OCI-M1 (cell line): ENCODE data around the gene BIRC2.
A peak's percentile ranks its signal among the peaks of the same experiment; 100 is the strongest.
"Not testable (repeated sequence)": the region's sequence is repeated elsewhere in the genome, so short reads cannot be mapped to it uniquely, and the experiment has no call there.

Experiments used
- DNase-seq: peaks from one replicate; lab custom pipeline; 2025; lab: John Stamatoyannopoulos, UW

Gene BIRC2

DNA sequence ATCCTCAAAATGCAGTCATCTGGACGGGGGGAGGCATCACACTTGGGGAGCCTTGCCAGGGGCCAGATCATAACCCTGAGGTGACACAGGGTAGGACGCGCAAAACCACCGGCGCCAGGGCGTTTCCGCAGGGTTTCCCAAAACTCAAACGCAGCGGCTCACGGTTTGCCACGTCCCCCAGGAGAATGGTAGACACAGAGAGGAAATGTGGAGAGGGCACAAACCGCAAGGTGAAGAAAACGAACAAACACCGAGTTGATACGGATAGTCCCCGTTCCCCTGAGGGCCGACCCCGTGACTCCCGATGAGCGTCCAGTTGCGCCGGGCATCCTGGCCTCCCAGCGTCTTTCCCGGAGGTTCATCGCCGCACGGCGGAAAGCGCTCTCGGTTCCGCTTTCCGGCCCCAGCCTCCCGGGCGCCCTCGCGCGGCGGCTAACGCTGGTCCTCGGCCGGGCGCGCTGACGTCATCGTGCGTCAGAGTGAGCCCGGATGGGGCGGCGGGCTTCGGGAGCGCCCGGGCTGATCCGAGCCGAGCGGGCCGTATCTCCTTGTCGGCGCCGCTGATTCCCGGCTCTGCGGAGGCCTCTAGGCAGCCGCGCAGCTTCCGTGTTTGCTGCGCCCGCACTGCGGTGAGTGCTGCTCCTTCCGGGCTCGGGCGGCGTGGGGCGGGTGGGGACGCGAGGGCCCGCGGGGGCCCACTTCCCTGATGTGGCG is at the start of gene BIRC2:
Gene BIRC2, plus strand, starts transcription at position 467 of the 714 bp plus-strand sequence. CDS start 2,641 bp downstream, outside the sequence.
- DNase-seq, result peak; percentile 89

DNA sequence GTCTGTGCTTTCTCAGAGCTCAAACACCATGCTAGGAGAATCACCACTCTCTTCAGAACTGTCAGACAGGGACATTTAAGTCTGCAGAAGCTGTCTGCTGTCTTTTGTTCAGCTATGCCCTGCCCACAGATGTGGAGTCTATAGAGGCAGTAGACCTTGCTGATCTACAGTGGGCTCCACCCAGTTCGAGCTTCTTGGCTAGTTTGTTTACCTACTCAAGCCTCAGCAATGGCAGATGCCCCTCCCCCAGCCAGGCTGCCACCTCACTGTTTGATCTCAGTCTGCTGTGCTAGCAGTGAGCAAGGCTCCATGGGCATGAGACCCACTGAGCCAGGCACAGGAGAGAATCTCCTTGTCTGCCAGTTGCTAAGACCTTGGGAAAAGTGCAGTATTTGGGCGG is 46.2 kb upstream of the BIRC2 start:
- DNase-seq, result not testable (repeated sequence)

DNA sequence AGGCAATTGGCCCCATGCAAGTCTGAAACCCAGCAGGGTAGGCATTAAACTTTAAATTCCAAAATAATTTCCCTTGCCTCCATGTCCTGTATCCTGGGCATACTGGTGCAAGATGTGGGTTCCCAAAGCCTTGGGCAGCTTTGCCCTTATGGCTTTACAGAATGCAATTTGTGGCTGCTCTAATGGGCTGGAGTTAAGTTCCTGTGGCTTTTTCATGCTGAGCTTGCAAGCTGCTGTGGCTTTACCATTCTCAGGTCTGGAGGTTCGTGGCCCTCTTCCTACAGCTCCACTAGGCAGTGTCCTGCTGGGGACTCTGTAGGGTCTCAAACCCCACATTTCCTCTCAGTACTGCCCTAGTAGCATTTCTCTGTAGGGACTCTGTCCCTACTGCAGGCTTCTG is 44.8 kb upstream of the BIRC2 start:
- no peak for DNase-seq

DNA sequence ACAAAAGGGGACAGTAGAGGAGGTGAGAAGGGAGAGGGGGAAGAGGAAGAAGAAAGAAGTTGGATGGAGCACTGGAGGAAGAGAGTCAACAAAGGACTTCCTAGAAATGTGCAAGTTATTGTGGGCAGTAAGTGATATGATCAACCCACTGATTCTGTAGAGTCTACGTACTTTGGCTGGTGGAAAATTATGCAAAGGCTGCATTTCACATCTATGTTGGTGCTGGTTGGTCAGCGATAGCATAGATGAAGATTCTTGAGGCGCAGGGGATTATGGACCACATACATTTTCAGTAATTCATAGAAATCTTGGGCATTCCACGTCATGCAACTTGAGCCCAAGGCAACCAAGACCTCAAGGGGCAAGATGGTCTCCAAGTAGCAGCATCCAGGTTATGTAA is 42.3 kb upstream of the BIRC2 start:
- DNase-seq, result no peak

DNA sequence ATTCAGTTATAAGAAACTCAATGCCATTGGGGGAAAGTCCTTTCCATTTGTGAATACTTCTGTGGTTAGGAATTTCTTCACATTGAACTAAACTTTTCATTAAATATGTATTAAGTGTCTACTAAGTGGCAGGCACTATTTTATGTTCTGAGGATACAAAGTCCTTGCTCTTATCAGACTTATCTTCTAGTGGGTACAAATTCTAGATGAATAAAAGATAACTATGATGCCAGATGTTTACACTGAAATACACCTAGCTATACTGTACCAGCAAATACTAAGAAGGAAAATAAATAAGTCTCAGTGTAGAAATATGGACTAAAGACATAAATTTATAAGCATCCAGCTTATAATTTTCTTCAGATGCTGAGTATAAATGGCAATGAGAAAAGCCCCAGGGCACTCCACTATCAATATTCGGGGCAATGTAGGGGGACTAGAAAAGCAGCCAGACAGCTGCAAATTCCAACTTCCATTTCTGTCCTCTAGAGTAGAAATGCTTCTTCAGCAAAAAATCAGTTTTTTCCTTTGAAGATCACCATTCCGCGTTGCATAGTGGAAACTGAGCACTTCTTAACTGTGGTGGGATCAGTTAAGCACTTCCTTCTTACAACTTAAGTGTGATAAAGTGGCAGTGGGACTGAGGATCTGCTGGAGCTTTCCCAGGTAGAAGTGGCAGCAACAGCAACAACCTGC is 41.5 kb upstream of the BIRC2 start:
- DNase-seq, result no peak

DNA sequence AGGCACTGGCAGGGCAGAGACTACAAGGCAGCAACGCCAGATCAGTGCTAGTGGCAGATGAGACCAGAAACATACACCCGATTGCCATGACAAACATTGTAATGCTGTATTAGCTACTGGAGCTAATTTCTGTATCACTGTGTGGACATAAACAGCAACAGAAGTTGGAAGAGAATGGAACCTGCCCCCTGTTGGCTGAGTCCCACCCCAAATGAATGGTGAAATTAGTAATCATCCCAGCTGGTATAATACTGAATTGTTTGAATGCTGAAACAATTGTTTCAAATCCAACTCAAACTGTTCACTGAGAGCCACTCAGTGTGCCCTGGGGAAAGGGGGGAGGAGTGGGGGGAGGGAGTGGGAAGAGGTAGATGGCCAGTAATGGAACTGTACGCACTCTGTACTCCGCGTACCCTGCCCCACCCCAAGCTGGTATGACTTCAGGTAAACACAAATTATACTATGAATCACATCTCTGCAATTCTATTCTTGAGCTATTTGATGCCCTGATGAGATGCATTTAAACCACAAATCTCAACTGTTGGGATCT is 40.9 kb upstream of the BIRC2 start:
- no peak for DNase-seq

DNA sequence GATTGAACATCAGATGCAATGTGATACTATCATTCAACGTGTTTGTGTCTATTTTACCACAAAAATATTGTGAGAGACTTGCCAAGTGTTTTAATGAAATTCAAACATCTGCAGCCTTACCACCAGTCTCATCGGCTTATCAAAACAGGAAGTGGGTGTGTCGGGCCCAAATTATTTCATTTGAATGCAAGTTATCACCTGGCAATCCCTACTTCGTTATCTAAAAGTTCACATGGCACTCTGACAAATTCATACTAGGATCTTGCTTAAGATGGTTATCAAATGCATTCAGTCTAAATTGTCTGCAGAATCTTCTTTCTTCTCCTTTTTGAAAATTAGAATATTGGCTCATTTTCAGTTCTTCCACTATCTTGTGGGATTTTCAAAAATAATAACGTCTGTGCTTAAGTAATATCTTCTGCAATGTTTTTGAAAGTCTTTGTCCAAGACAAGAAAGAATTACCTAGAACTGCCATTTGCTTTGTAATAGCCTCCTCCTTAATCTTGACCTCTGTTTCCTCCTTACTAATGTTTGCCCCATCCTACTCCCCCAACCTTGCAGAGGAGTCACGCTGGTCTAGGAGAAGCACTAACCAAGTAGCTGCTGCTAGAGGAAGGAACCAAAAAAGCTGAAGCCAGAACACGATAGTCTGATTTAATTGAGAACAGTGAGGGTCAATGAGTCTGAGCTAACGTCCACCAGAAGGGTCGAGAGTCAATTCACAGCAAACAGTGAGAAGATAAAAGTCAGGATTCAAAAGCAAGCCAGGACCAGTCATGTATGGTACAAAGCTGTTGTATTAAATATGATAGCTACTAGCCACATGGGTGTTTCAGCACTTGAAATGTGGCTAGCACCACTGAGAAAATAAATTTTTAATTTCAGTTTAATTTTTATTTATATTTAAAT is 39.9 kb upstream of the BIRC2 start:
- peak; percentile 31 for DNase-seq

DNA sequence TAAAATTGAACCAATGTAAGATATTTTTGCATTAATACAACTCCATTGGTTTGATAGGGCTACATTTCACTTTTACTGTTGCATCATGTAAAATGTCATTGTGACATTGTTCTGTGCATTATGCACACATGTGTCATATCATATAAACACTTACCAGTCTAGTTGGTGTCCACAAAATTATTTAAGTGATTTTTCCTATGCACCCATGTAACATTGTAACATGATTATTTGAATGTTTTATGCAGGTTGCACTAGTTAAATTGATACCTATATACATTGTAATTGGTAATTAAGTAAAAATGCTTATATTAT is 39.3 kb upstream of the BIRC2 start:
- DNase-seq, result no peak

DNA sequence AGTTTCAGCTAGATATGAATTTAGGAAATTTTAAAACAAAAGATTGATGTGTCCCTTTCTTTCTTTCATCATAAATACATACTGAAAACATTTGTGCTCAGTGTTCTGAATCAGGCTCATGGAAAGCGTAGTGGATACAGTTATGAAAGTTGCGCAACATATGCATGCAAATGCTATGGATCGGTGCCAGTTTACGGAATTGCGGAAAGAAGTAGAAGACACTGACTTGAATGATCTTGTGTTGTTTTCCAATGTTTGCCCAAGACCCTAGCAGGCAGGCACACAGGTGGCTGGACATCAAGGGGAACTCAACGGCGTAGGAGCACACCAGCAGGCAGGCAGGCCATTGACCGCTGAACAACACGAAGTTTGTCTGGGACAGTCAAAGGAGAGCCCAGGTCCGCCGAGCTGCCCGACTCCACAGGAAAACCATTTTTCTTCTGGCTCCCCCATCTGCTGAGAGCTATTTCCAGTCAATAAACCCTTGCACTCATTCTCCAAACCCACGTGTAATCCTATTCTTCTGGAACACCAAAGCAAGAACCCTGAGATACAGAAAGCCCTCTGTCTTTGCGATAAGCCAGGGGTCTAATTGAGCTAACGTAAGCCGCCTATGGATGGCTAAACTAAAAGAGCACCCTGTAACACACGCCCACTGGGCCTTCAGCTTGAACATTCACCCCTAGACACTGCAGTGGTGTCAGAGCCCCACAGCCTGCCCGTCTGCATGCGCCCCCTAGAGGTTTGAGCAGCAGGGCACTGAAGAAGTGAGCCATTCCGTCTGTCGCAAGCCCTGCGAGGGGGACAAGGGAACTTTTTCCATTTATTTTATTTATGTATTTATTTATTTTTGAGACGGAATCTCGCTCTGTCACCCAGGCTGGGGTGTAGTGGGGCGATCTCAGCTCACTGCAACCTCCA is 37.1 kb upstream of the BIRC2 start:
- no peak for DNase-seq

DNA sequence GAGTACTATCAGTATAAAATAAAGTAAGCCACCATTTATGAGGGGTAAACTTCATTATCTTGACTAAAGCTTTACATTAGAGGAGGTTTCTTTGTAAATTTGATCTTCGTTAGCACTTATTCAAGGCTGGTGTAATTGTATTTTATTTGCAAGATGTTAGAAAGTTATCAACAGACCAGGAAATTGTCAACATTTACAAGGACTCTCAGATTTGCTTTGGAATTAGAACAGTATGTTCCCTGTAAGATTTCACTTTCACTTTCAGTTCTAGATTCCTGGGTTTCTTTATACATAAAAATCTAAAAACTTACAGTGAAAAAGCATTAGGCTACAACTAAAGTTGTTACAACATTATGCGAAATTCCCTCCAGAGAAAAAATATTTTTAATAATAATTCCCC is 34.3 kb upstream of the BIRC2 start:
- DNase-seq, result peak; percentile 56

DNA sequence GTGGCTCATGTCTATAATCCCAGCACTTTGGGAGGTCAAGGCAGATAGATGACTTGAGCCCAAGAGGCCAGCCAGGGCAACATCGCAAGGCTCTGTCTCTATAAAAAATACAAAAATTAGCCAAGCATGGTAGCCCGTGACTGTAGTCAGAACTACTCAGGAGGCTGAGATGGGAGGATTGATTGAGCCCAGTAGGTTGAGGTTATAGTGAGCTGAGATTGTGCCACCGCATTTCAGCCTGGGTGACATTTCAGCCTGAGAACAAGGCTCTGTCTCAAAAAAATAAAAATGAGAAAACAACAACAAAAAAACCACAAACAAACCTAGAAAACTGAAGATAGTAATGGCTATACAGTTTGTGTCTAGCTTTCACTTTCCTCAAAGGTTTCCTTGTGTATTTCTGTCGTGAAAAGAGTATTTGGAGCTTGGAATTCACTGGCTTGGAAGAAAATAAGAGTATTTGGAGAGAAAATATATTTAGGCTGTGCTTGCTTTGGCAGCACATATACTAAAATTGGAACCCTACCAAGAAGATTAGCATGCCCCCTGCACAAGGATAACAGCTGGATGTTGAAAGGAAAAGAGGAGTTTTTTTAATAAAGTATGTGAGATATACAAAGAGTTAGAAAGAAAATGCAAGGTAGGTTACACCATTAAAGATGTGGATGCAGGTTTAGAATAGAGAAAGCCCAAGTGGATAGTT is 33.6 kb upstream of the BIRC2 start:
- DNase-seq, result no peak

DNA sequence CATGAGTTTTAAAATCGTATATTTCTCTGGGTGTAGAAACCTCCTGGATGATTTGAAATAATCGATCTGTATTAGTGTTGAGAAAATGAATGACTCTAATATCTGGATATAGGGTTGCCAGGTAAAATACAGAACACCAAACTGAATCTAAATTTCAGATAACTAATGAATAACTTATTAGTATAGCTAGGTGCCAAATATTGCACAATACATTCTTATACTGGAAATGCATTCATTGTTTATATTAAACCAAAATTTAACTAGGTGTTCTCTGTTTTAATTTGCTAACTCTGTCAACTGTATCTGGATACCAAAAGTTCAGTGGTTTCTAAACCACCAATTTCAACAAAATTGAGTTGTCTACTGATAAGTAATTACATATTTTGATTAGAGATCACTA is 32.2 kb upstream of the BIRC2 start:
- DNase-seq, result no peak

DNA sequence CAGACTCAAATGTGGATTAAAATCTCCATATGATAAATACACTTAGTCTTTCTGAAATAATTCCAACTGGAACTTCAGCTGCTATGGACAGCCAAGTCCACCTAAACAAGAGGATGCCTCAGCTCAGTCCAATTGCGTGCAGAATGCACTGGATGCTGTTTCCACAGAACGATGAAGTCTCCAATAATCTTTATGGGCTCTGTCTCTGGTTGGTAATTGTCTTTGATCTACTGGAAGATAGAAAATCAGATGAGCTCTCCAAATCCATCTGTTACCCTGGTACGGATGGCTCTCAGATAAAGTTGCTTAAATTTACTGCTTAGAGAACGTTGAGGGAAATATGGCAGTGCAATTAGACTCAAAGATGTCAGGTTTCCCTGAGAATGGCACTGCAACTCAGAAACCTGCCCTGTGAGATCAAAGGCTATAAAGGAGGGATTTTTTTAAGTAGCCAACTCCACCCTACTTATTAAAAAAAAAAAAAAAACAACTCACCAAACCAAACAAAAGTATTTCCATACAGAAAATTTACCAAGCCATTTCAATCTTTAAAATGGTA is 30.6 kb upstream of the BIRC2 start:
- no peak for DNase-seq

DNA sequence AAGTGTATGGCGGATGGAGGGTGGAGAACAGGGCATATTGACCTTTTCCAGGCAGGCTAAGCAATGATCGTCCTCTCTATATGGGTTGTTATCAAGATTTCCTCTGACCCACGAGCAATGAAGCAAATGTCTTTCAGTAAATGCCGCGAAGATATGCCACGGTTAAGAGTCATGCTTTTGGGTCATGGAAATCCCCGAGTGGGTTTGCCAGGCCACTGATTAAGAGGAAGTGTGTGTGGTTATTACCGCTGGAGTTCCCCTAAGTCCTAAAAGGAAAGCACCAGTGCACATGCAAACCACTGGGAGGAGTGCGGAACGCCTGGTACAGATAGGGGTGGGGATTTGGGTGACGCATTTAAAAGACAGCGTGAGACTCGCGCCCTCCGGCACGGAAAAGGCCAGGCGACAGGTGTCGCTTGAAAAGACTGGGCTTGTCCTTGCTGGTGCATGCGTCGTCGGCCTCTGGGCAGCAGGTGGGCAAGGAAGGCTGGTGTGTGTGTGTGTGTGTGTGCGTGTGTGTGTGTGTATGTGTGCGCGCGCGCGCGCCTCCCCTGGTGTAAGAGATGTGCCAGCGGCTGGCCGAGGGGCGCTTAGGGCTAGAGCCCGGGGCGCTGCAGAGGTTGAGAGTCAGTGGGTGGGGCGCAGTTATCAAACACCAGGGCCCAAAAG is 29.8 kb upstream of the BIRC2 start, which contains the start of gene BIRC3:
Gene BIRC3, plus strand, starts transcription at position 386 of the 669 bp plus-strand sequence. CDS start 7,026 bp downstream, outside the sequence.
- DNase-seq, result peak; percentile 79

DNA sequence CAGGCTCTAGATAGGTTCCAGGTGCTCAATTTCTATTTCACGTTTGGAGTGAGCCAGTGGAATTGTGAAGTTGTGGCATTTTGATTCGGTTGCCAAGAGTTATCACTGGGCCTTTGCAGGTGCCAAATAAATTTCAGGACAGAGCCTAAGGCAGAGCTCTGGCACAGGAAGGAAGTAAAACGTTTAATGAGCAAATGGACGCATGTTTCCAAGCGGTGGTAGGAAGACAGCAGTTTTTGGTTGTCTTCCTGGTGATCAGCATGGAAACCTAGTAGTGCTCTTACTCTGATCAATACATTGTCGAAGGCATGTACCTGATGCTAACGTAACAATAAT is 29.3 kb upstream of the BIRC2 start:
- no peak for DNase-seq

DNA sequence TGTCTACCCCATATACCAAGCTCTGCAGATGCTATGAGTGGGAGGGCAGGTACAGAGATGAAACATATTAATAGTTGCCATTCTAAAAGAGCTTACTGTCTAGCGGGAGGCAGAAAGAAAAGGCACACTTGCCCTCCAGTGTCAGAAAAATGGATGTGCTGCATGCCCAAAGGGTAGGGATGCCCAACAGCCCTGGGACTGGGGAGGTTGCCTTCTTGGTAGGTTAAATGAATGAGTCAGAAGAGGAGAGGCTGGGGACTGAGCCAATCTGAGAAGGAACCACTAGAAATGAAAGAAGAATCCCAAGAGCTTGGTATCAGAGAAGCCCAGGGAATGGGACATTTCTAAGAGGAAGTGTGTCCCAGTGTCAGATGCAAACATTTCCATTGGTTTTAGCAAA is 28.5 kb upstream of the BIRC2 start:
- no peak for DNase-seq

DNA sequence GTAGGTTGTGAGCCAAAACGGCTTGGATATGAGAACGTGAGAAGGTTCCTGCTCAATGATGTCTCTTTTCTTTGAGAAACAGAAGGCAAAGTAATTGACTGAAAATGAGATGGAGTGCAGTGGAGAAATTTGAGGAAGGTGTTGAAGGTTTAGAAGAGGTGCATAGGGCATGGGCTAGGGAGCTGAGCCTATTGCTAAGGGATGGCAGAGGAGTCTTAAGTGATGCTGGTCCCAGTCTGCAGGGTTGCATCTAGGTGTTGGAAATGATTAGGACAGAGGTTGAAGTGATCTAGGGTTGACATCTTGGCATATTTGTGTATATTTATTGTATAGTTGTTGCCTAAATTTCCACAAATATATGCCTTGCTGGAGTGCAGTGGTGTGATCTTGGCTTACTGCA is 27.5 kb upstream of the BIRC2 start:
- no peak for DNase-seq

DNA sequence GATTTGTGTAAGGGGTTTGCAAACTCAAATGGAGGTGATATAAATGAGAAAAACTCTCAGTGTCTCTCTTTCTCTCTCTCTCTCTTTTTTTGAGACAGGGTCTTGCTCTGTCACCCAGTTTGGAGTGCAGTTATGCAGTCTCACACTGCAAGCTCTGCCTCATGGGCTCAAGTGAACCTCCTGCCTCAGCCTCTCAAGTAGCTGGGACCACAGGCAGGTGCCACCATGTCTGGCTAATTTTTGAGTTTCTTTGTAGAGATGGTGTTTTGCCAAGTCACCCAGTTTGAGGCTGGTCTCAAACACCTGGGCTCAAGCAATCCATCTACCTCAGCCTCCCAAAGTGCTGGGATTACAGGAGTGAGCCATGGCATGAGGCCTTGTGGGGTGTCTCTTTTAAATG is 26.8 kb upstream of the BIRC2 start:
- no peak for DNase-seq

DNA sequence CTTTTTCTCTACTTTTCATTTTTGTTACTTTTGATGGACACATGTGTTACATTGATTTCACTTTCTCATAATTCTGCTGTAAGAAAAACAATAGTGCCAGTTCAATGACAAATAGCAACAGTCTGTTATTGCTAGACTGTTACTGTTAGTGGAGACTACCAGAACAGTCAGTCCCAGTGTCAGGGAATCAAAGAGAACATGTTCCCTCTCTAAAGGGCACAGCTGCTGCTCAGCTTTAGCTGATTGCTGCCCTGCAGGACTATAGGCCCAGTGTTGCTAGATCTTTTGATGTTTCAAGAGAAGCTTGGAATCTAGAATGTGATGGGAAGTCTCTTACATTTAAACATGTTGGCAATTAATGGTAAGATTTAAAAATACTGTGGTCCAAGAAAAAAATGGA is 26.3 kb upstream of the BIRC2 start:
- no peak for DNase-seq

DNA sequence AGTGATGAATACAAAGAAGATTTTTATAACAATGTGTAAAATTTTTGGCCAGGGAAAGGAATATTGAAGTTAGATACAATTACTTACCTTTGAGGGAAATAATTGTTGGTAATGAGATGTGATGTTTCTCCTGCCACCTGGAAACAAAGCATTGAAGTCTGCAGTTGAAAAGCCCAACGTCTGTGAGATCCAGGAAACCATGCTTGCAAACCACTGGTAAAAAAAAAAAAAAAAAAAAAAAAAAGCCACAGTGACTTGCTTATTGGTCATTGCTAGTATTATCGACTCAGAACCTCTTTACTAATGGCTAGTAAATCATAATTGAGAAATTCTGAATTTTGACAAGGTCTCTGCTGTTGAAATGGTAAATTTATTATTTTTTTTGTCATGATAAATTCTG is 24.5 kb upstream of the BIRC2 start:
- DNase-seq, result no peak
